AG08395 (cell line): Measurements from ENCODE around the gene PRKG1.

Experiments used
- DNase-seq: peaks from one replicate; pipeline ENCODE4 v3.0.0; 2012; ENCODE audit warnings: mixed read lengths, low spot score

PRKG1 gene

DNA sequence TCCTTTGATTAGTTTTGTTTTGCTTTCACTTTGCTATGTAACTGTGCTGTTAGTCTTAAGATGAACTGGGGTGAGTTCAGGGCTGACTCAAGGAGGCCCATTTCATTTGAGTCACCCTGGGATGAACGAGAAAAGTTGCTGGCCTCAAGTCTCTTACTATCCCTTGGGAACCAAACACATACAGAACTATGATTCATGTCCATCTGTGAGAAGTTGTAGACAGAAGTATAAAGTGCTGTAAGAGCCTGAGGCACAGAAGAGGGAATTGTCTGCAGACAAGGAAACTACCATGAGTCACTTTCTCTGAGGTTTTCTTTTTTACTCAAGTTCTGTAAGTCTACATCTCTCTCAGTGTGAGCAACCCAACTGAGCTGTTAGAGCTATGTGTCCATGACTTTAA is 805.0 kb downstream of the PRKG1 start:
- DNase-seq = peak; percentile 82

DNA sequence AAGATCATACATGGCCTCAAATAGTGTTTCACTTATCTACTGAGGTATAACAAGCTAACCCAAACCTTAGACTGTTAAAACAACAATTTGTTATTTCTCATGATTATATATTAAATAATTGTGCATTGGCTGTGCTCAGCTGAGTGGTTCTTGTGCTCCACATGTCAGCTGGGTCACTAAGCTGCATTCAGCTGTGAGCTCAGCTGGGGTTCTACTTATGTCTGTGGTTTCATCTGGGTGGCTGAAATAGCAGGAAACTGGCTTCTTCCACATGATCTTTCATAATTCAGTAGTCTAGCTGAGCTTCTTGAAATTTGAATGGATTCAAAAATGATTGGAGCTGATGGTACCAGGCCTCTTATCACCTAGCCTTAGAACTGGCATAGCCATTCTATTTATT is 806.9 kb downstream of the PRKG1 start:
- DNase-seq = no peak

DNA sequence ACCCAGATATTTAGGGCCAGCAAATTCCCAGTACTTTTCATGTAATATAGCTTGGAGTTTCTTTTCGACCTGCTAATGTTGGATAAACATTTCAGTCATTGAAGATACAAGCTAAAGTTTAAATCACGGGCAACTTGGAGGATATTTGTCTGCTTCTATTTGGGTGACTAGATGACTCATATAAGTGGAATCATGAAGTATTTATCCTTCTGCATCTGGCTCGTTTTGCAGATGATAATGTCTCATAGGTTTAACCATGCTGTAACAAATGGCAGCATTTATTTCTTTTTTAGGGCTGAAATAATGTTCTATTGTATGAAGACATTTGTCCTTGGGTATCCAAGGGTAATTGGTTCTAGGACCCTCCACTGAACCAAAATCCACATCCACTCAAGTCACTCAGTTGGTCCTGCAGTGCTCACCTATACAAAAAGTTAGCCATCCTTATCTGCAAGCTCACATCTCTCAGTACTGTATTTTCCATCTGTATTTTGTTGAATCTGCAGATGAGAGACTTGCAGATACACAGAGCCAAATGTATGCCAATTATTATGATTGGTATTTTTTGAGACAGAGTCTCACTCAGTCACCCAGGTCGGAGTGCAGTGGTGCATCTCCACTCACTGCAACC is 812.3 kb downstream of the PRKG1 start:
- peak; percentile 52 for DNase-seq

DNA sequence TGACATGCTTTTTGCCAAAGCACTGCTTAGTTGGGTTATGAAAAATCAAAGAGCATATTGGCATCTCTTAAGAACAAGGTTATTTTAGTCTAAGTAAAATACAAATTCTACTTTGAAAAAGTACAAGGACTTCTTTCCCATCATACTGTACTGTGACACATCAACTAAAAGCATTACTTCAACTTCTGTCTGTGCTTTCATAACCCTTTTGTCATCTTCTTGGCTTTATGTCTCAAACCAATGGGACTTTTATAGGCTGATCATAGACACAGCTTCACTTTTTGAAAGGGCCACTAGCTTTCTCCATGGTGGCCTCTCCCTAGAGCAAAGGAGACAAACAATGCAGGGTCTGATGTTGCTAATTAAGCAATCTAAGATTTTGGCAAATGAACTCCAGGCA is 814.0 kb downstream of the PRKG1 start:
- DNase-seq = no peak

DNA sequence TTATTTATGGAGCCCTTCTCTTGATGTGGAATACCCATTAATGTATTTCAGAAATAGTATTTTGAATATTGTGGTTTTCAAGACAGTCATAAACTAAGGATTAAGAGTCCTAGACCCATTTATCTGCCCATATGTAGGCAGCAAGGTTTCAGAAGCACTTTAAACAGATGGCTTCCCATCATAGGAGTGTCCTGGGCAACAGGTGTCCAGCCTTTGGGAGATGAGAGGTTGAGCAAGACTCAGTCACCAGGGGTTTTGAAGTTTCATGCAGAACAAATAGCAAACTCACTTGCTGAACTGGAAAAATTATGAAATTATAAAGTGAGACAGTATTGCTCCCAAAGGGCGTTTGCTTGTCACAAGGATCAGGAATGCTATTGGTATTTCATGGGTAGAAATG is 818.0 kb downstream of the PRKG1 start:
- DNase-seq = no peak

DNA sequence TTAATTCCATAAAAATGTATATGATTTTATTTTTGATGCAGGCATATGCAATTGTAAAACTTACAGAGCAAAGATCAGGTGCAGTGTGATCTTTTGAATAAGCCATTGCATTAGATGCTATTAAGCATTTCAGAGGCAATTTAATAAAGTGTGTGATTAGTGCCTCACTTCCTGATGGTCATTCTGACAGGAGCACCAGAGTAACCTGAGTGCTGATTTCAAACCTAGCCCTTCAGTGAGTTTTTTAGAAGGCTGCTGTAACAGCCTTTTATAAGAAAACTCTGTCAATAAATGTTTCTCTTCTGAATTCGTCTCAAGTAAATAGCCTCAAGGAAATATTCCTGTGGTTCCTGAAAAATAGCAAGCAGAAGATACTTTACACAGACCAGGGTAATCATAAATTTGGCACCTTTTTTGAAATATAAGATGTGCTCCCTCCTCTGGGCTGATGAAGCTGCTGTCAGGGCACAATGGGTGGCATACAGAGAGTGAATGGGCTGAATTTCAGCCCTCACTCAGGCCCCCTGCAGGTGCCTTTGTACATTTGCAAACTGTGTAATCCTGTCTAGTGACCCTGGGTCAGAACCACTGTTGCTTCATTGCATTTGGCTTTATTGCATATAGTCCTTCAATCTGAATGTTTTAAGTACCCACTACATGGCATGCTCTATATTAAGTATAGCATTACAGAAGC is 818.8 kb downstream of the PRKG1 start:
- DNase-seq = no peak

DNA sequence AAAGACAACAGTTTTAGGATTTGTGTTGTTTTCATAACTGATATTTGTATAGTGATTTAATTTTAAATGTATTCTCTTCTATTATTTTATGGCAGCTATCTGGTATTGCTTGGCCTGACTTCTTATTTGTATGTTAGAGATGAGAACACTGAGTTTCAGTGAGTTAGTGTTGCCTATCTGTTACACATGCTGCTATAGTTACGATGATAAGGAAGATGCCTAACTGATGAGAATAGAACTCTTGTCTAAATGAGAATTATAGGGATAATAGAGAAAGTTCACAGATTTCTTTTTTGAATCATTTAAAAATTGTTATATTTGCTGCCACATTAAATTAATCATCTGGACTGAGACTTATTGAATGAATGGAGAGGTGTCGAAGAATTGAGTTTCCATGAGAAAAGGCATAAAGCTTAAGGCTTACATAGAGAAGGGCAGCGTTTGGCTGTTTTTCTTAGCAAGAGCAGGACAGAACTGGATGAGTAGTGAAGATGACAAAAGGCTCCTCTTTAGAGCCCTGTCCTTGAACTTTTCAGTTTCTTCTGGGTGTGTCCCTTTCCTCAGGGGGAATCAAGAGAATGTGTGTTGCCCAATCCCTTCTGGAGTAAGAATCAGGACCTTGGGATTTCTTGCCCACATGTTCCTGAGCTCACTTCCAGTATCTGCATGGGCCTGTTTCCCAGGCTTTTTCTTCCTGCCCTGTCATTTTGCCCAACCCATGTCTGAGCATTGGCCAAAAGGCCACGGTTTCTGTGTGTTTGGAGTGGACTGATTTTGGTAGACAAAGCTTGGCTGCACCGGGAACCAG is 820.7 kb downstream of the PRKG1 start:
- peak; percentile 80 for DNase-seq

DNA sequence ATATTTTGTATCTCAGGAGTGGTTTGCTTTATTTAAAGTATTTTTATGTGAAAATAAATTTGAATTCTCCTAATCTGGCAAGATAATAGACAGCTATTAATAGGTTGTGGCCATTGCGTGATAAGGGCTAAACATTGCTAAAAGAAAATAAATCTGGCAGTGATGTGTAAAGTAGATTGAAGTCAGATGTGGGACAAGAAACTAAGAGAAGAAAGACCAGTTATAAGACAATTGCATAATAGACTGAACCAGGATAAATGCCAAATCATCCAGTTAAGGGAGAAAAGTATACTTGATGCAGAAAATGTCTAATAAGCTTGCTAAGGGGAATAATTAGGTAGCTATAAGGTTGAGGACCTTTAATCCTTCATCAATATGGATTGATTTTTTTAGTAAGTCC is 822.6 kb downstream of the PRKG1 start:
- DNase-seq = peak; percentile 52

DNA sequence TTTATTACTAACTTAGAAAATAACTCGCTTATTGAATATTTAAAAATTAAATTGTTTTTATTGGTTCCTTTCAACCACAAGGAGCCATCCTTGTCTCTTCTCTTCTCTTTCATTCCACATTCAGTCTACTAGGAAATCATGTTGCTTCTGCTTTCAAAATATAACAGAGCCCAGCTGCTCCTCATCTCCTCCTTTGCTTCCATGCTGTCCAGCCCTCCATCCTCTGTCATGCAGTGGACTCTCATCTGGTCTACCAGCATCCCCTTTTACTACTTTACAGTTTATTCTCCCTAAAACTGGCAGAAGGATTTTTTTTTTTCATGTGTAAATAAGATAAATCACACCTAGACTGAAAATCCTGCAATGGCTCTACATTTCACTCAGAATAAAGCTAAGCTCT is 823.3 kb downstream of the PRKG1 start:
- DNase-seq = no peak

DNA sequence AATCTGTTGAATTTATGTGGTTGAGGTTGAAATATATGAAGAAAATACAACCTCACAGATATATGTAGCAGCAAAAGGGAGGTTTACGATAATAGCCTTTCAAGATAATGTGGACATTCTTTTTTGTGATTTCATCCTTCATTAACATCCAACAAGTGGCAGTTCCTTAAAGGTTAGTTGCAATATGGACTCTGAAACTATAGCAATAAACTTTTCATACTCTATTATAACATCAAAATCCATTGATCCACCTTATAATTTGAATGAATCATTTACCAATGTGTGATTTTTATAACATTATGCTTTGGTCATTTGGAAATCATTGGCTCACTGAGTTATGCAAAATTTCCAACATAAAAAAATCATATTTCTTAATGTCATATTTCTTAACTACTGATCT is 825.9 kb downstream of the PRKG1 start:
- no peak for DNase-seq

DNA sequence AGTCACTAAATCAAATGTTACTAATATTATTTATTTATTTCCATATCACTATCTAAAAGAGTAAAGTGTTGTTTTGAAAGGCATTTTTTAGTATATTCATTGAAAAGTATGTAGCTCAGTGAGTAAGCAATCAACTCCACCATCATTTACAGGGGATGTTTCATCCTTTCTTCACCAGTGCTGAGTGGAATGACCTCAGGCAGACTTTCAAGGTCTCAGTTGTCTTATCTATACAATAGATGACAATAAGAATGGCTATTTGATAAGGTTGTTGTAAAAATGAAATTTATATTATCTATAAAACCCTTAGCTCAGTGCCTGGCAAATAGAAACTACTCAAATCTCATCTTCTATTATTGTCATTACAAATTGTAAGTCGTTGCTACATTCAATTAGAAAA is 829.4 kb downstream of the PRKG1 start:
- no peak for DNase-seq

DNA sequence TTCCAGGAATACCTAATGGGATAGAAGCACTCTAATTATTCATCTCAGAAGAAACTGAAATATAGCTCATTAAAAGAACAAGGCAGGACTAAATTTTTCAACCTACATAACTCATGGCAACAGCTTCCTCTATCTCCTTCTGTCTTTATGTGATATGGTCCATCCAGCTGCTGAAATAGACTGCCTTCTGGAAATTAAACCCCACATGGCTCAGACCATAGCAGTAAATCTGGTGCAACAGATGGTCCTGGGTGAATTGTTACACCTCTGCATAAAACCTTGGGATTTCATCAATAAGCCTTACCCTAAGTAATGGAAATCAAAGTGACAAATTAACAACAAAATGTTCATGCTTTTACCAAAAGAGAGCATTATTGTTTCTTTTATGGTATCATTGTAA is 830.7 kb downstream of the PRKG1 start:
- DNase-seq = no peak

DNA sequence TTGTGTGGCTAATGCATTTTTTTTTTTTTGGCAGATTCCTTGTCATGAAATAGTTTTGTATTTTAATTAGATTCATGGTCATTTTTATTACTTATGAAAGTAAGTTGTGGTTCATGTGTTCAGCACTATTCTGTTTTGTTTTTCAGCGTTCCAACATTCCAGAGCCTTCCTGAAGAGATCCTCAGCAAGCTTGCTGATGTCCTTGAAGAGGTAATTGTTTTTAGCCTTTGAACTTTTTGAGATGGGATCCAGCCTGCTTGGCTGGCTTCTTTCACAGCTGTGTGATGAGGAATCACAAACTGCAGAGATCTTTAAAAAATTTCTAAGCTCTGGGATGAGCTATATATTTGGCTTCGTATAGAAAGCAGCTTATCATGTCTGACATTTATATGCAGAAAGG is 833.1 kb downstream of the PRKG1 start:
- DNase-seq = no peak

DNA sequence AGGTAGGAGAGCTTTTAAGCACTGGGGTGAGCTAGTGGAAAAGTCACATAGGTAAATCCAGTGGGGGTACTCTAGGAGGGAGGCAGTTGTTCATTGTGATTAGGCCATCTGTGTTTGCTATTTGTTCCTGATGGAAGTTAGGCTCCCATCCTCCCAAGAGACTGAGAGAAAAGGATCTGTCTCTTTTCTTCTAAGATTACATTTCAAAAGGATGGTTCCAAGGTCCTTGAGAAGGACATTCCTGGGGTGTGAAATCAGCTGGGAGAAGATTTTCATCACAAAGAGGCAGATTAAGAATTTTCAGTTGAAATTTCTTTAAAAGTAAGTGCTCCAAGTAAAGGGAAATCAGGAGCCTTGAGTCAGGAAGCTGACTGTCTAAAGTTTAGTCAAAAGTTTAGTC is 835.9 kb downstream of the PRKG1 start:
- no peak for DNase-seq

DNA sequence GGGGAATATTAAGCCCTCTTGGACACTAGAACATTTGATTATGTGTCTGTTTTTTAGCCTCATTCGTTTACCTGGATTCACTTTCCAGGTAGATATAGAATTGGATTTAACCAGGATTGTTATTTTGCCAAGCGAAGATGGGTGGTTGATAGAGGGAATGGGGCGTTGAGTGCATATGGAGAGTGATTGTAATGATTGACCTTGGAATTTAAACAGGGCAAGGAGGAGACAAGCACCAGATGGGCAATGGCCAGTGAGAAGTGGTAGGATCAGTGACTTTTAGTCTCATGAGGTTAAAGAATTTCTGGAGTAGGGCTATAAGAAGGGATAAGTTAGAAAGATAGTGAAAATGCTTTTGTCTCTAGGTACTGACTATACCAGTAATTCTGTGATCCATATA is 836.3 kb downstream of the PRKG1 start:
- no peak for DNase-seq

DNA sequence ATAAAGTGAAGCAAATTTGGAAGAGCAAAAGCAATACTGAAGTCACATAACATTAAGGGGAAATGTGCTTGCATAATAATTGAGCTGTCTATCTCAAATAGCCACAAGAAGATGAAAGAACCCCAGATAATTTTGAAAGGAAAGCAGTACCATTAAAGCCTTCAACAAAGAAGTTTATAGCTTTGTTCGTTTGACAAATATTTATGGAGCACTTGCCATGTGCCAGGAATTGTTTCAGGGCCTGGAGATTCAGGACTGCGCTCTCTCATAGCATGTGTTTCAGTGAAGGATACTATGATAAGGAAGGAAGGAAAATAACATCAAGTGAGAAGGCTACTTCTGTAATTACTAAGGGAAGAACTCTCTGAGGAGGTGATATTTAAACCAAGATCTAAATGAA is 837.4 kb downstream of the PRKG1 start:
- no peak for DNase-seq

DNA sequence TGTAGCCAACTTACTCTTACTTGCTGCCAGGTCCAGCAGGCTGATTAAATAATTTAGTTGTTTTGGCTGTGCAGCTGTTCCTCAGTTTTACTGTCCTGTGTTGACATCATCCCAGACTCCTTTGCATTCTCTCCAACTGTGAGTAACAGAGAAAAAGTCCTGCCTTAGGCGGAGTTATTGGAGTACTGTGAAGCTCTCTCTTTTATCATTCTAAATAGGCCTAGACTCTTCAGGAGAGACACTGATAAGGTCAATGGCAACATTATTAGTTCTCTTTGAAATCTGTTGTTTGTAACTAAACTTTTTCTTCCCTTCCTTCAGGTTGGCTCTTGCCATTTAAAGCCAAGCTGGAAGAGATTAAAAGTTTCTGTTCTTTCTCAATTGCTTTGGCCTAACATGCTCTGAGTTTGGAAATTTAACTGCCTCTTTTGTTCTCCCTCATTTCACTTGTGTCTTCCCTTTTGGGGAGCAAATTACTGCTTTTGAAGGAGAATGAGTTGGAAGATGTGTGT is 840.8 kb downstream of the PRKG1 start:
- peak; percentile 2 for DNase-seq

DNA sequence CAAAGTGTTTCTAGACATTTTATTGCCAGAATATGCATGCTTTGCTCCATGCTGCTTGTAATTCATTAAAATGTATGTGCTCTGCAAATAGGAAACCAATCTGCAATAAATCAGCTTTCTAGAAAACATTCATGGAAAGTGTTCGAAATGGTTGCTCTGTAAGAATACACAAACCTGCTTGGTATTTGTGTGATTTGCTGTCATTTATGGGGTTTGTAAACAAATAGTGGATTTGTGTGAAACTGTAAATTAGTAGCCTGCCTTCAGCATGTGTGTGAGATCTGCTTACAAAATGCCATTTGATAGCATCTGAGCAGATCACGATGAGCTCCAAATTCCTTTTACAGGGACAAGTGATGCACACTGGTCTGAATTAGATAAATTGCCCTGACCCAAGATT is 844.2 kb downstream of the PRKG1 start:
- peak; percentile 1 for DNase-seq

DNA sequence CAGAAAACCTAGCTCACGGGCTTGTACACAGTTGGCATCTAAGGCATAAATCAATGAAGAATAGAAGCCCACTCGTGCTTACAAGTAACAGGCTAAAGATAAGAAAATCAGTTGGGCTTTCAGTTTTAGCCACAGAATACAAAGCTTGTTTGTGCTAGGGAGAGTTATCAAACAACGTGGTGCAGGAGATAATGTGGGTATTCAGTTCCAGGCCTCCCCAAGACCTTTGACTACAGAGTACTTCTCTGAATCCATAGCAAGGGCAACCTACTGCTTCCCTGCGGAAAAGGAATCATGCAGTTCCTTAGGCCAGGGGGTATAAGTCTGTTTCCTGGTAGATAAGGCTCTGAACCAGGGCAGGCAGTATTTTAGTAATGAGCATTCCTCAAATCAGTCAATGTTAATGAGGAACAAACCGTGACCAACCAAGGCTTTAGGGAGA is 844.6 kb downstream of the PRKG1 start:
- DNase-seq = peak; percentile 4

DNA sequence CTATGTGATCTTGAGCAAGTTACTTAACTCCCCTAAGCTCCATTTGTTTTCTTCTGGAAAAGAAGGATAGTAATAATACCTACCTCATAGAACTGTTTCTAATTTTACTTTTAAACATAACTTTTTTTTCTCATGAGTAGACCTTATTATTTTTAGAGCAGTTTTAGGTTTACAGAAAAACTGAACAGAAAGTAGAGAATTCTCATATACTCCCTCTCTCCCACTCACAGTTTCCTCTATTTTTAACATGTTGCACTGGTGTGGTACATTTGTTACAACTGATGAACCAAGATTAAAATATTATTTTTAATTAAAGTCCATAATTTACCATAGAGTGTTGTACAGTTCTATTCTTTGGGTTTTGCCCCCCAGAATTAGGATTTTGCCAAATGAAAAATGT is 846.4 kb downstream of the PRKG1 start:
- DNase-seq = no peak

DNA sequence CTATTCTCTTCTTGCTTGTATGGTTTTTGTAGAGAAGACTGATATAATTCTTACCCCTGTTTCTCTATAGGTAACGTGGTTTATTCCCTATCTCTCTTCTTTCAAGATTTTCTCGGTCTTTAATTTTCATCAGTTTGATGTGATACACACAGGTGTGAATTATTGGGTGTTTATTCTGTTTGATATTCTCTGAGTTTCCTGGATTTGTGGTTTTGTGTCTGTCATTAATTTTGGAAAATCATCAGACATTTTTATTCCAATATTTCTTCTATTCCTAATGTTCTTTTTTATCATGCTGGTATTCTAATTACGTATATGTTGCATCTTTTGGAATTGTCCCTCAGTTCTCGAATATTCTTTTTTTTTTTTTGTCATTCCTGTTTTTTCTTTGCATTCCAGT is 850.1 kb downstream of the PRKG1 start:
- DNase-seq = no peak

DNA sequence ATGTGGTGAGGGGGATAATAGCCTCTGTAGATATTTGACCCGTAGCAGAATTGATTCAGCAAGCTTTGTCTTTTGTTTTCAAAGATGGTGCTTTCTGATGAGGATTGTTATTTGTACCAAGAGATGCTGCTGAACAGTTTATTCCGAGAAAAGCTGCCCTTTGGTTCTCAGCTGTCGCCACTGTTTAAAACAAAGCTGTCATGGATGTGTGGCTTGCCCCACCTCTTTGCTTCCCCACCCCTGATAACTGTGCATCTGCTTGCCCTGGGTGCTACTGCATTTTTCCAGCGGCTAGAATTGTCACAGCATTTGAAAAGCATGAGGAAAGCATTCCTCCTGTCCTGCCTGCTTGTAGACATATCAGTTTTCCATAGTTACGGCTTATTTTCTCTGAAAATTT is 852.0 kb downstream of the PRKG1 start:
- DNase-seq = no peak

DNA sequence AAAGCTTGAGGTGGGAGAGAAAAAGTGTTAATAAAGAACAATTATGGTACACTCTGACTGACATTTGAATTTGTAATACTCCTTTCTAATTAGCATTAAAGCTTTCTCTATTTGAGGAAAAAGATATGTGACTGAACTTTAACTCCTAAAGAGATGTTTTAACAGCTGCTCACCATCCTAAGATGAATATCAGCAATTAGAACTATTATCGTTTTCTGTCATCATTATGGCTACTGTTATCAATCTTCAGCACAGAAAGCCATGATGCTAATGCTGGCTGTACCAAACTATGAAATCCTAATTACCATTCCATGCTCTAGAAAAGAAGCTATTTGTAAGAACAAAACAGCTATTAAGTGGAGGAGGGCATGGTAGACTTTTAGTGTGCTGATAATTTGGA is 853.9 kb downstream of the PRKG1 start:
- no peak for DNase-seq
